H1 (cell line): Measurements from ENCODE around the gene LRRC9. TPM values are rescaled to one million over a fixed set of nuclear protein-coding genes. Genes with fewer than 3 reads are reported as not detected.

ENCODE experiments used
- CTCF ChIA-PET: fragments of 300-600 bp; sonication (Branson Sonifier 250); formaldehyde crosslinking; loops from one replicate; lab custom pipeline; 2021; ENCODE audit not compliant: partially characterized antibody; lab: Charles Lee
- POLR2A ChIA-PET: fragments of 300-600 bp; sonication (Branson Sonifier 250); formaldehyde crosslinking; loops from one replicate; lab custom pipeline; 2021; ENCODE audit warnings: inconsistent platforms; ENCODE audit not compliant: partially characterized antibody; lab: Charles Lee
- DNase-seq, 2 experiments: peaks; one replicate each; pipeline versions ENCODE4 v3.0.0 to v3.0.0-alpha.2; 2010 to 2022; ENCODE audit warnings: low spot score in 2 of 2, low read depth in 1 of 2, mixed read lengths in 1 of 2
- FAIRE-seq: peaks from 2 replicates; lab custom pipeline; 2011; peaks lifted over from hg19 to GRCh38; lab: Jason Lieb, UNC
- H2AFZ ChIP-seq: 2 replicates; pipeline ENCODE4 v1.8.1; 2012; ENCODE audit warnings: low read length, inconsistent platforms
- H2AK5ac ChIP-seq: 2 replicates; pipeline ENCODE4 v1.6.1; 2013; ENCODE audit warnings: low read depth, low read length
- H2BK120ac ChIP-seq: replicated peaks from 2 replicates; pipeline ENCODE3; 2013; ENCODE audit warnings: low read depth, low read length, inconsistent platforms
- H2BK12ac ChIP-seq: 2 replicates; pipeline ENCODE4 v1.6.1; 2013; ENCODE audit warnings: low read depth, low read length
- H2BK15ac ChIP-seq: 2 replicates; pipeline ENCODE4 v1.6.1; 2013; ENCODE audit warnings: low read length
- H2BK20ac ChIP-seq: 2 replicates; pipeline ENCODE4 v1.6.1; 2013; ENCODE audit warnings: low read length
- H2BK5ac ChIP-seq: 2 replicates; pipeline ENCODE4 v1.6.1; 2013; ENCODE audit warnings: low read depth, low read length
- H3K14ac ChIP-seq: 2 replicates; pipeline ENCODE4 v1.6.1; 2013; ENCODE audit warnings: inconsistent platforms; ENCODE audit not compliant: insufficient read length
- H3K18ac ChIP-seq: 2 replicates; pipeline ENCODE4 v1.6.1; 2013; ENCODE audit warnings: low read length; ENCODE audit errors: extremely low read depth
- H3K23ac ChIP-seq: 2 replicates; pipeline ENCODE4 v1.6.1; 2013; ENCODE audit warnings: inconsistent platforms; ENCODE audit not compliant: insufficient read length
- H3K23me2 ChIP-seq: 2 replicates; pipeline ENCODE4 v1.6.1; 2013; ENCODE audit warnings: low read depth, low read length
- H3K27ac ChIP-seq: 2 replicates; pipeline ENCODE4 v1.6.1; 2011; ENCODE audit warnings: low read depth, low read length, inconsistent platforms
- H3K27me3 ChIP-seq, 4 experiments: replicated peaks in 1 of 4; 1 replicate in 1 of 4; 2 replicates in 3 of 4; pipeline versions ENCODE4 v1.6.1 to v1.8.1; 2011 to 2013; ENCODE audit warnings: low read length in 3 of 4, mild to moderate bottlenecking in 3 of 4, inconsistent platforms in 2 of 4, mixed read lengths in 2 of 4, moderate library complexity in 1 of 4; ENCODE audit not compliant: control insufficient read depth in 3 of 4, insufficient read depth in 3 of 4; ENCODE audit errors: extremely low read depth in 1 of 4
- H3K36me3 ChIP-seq, 4 experiments: 2 replicates each; pipeline versions ENCODE4 v1.6.1 to v1.8.1; 2011 to 2013; ENCODE audit warnings: mild to moderate bottlenecking in 4 of 4, low read length in 3 of 4, moderate library complexity in 2 of 4, control low read depth in 1 of 4, inconsistent platforms in 1 of 4; ENCODE audit not compliant: insufficient read depth in 4 of 4, control insufficient read depth in 2 of 4
- H3K4ac ChIP-seq: replicated peaks from 2 replicates; pipeline ENCODE3; 2013; ENCODE audit warnings: low read length, low read depth, mixed read lengths, inconsistent platforms; ENCODE audit not compliant: insufficient read length
- H3K4me1 ChIP-seq, 4 experiments: replicated peaks in 1 of 4; 1 replicate in 1 of 4; 2 replicates in 3 of 4; pipeline versions ENCODE4 v1.6.1 to v1.8.1; 2011 to 2013; ENCODE audit warnings: low read length in 3 of 4, inconsistent platforms in 2 of 4, mixed read lengths in 1 of 4; ENCODE audit not compliant: insufficient read depth in 4 of 4, control insufficient read depth in 3 of 4
- H3K4me2 ChIP-seq, 2 experiments: 2 replicates each; pipeline versions ENCODE4 v1.6.1 to v1.8.1; 2011 to 2013; ENCODE audit warnings: low read depth in 2 of 2, low read length in 2 of 2, control low read depth in 1 of 2, inconsistent platforms in 1 of 2, mild to moderate bottlenecking in 1 of 2; ENCODE audit not compliant: insufficient read depth in 1 of 2
- H3K4me3 ChIP-seq, 4 experiments: fragments of 200-600, 300-600 bp in 1 of 4; sonication (generic), shearing (Covaris generic), sonication (Bioruptor Twin) in 1 of 4; 2 replicates each; pipeline versions ENCODE4 v1.5.1 to v1.8.1; 2011 to 2016; ENCODE audit warnings: low read length in 4 of 4, low read depth in 3 of 4, control low read depth in 2 of 4, inconsistent platforms in 2 of 4, mild to moderate bottlenecking in 2 of 4, mixed read lengths in 1 of 4, moderate library complexity in 1 of 4; ENCODE audit not compliant: insufficient read depth in 2 of 4; ENCODE audit errors: extremely low read depth in 1 of 4
- H3K56ac ChIP-seq: replicated peaks from 2 replicates; pipeline ENCODE3; 2013; ENCODE audit warnings: low read depth, mild to moderate bottlenecking, mixed read lengths, low read length, inconsistent platforms; ENCODE audit not compliant: insufficient read length
- H3K79me1 ChIP-seq: 2 replicates; pipeline ENCODE4 v1.6.1; 2013; ENCODE audit warnings: low read depth, low read length, control low read depth
- H3K79me2 ChIP-seq, 2 experiments: 2 replicates each; pipeline versions ENCODE4 v1.6.1 to v1.8.1; 2012 to 2013; ENCODE audit warnings: low read length in 2 of 2, mild to moderate bottlenecking in 2 of 2, inconsistent platforms in 1 of 2; ENCODE audit not compliant: insufficient read depth in 2 of 2, control insufficient read depth in 1 of 2
- H3K9ac ChIP-seq, 4 experiments: replicated peaks in 1 of 4; 1 replicate in 1 of 4; 2 replicates in 3 of 4; pipeline versions ENCODE4 v1.6.1 to v1.8.1; 2011 to 2013; ENCODE audit warnings: low read depth in 3 of 4, low read length in 3 of 4, control low read depth in 2 of 4, mild to moderate bottlenecking in 2 of 4, moderate library complexity in 2 of 4, inconsistent platforms in 1 of 4; ENCODE audit errors: extremely low read depth in 1 of 4
- H3K9me3 ChIP-seq, 2 experiments: 2 replicates each; pipeline versions ENCODE4 v1.6.1 to v1.8.1; 2012 to 2013; ENCODE audit warnings: mild to moderate bottlenecking in 2 of 2, moderate library complexity in 2 of 2, control low read depth in 1 of 2, inconsistent platforms in 1 of 2, low read depth in 1 of 2, low read length in 1 of 2, mixed read lengths in 1 of 2; ENCODE audit not compliant: insufficient read depth in 2 of 2
- H4K20me1 ChIP-seq, 2 experiments: replicated peaks in 1 of 2; 2 replicates each; pipeline versions ENCODE3 to v1.8.1; 2011 to 2013; ENCODE audit warnings: inconsistent platforms in 2 of 2, low read length in 2 of 2, mild to moderate bottlenecking in 1 of 2; ENCODE audit not compliant: insufficient read depth in 2 of 2, control insufficient read depth in 1 of 2
- H4K5ac ChIP-seq: 2 replicates; pipeline ENCODE4 v1.6.1; 2013; ENCODE audit warnings: low read length, low read depth, mixed read lengths, inconsistent platforms; ENCODE audit not compliant: insufficient read length
- H4K8ac ChIP-seq: 2 replicates; pipeline ENCODE4 v1.8.0; 2013; ENCODE audit warnings: mild to moderate bottlenecking, moderate library complexity, low read length, inconsistent platforms; ENCODE audit not compliant: insufficient read depth; ENCODE audit errors: extremely low read depth
- H4K91ac ChIP-seq: replicated peaks from 2 replicates; pipeline ENCODE3; 2013; ENCODE audit warnings: low read length, mixed read lengths, inconsistent platforms; ENCODE audit not compliant: insufficient read length
- BRCA1 ChIP-seq: IDR thresholded peaks from 2 replicates; pipeline ENCODE4 v1.6.1; 2012; ENCODE audit warnings: low read depth, low read length, improper control_type of control experiment
- CTBP2 ChIP-seq: IDR thresholded peaks from 2 replicates; pipeline ENCODE4 v1.7.0; 2011; ENCODE audit warnings: borderline replicate concordance, mild to moderate bottlenecking, moderate library complexity, mixed read lengths, low read length; ENCODE audit not compliant: insufficient read depth, insufficient read length
- EGR1 ChIP-seq: IDR thresholded peaks from 2 replicates; pipeline ENCODE4 v1.6.1; 2011; ENCODE audit warnings: low read depth, low read length, borderline replicate concordance
- EZH2 ChIP-seq: fragments of 200-600 bp; sonication (generic); IDR thresholded peaks from 2 replicates; pipeline ENCODE4 v1.7.1; 2012; ENCODE audit warnings: low read depth, mild to moderate bottlenecking, moderate library complexity, low read length, inconsistent platforms; ENCODE audit not compliant: severe bottlenecking
- FOSL1 ChIP-seq: IDR thresholded peaks from 2 replicates; pipeline ENCODE4 v1.6.1; 2011; ENCODE audit warnings: mild to moderate bottlenecking, low read depth, low read length, moderate library complexity; ENCODE audit not compliant: insufficient read depth
- GTF2F1 ChIP-seq: IDR thresholded peaks from 2 replicates; pipeline ENCODE4 v1.6.1; 2012; ENCODE audit warnings: low read depth, low read length, improper control_type of control experiment, borderline replicate concordance
- HDAC6 ChIP-seq: IDR thresholded peaks from one replicate; pipeline ENCODE4 v1.7.1; 2012; ENCODE audit warnings: low read depth, mild to moderate bottlenecking, inconsistent platforms, low read length, moderate library complexity
- KDM4A ChIP-seq: IDR thresholded peaks from one replicate; pipeline ENCODE4 v1.7.1; 2012; ENCODE audit warnings: low read depth, mild to moderate bottlenecking, moderate library complexity, low read length, inconsistent platforms; ENCODE audit not compliant: severe bottlenecking
- SIX5 ChIP-seq: IDR thresholded peaks from 2 replicates; pipeline ENCODE4 v1.6.1; 2011; ENCODE audit warnings: mild to moderate bottlenecking, low read depth, low read length
- TEAD4 ChIP-seq: IDR thresholded peaks from 2 replicates; pipeline ENCODE4 v1.6.1; 2012; ENCODE audit warnings: low read depth, low read length, inconsistent platforms, mixed read lengths
- WGBS, 2 experiments: shearing (Covaris generic) in 1 of 2; methylation state at CpG; one replicate each; pipeline versions ENCODE4 v1.1.6 to v1.1.7; 2013 to 2015; ENCODE audit warnings: low lambda C conversion rate in 2 of 2, mixed read lengths in 2 of 2, inconsistent platforms in 1 of 2, low coverage in 1 of 2, missing lambda C conversion rate in 1 of 2; ENCODE audit not compliant: insufficient replicate concordance in 2 of 2, insufficient coverage in 1 of 2, insufficient read length in 1 of 2; ENCODE audit errors: extremely low coverage in 1 of 2, missing lambda C conversion rate in 1 of 2; 5-methylcytosine and 5-hydroxymethylcytosine counted together
- polyA plus RNA-seq, 7 experiments: library from polyadenylated mRNA; depleted of rRNA in 3 of 7; stranded (reverse) in 5 of 7; unstranded in 2 of 7; fragments of >200 nt in 5 of 7; fragments of 200-250 nt in 2 of 7; gene quantifications; 1 replicate in 5 of 7; 2 replicates in 1 of 7; 4 replicates in 1 of 7; pipeline versions ENCODE4 v1.2.1 to v1.2.3, GENCODE V29; 2011 to 2013; ENCODE audit warnings: missing spikeins in 2 of 7, mixed read lengths in 2 of 7
- total RNA-seq: library from RNA; stranded (reverse); fragmentation: NEBNext Ultra II Directional; extraction: Animal tissue kit (Norgen Biotek cat#: 25700); gene quantifications from 2 replicates; pipeline ENCODE4 v1.2.1, GENCODE V29; 2021
- TF ChIP-seq, protein P1 (sequence below): IDR thresholded peaks from 2 replicates; pipeline ENCODE4 v1.6.1; 2012; ENCODE audit warnings: low read length, inconsistent platforms
- TF ChIP-seq, protein P2 (sequence below): IDR thresholded peaks from 2 replicates; pipeline ENCODE4 v1.6.1; 2011; ENCODE audit warnings: low read depth, mild to moderate bottlenecking, low read length; ENCODE audit not compliant: insufficient read depth

Gene LRRC9
- total and polyA plus RNA-seq, 2 of the 8 experiments (the other 6 are each of a cell fraction or from before 2014, with no cell fraction given) = 0.12 to 0.84 TPM

DNA sequence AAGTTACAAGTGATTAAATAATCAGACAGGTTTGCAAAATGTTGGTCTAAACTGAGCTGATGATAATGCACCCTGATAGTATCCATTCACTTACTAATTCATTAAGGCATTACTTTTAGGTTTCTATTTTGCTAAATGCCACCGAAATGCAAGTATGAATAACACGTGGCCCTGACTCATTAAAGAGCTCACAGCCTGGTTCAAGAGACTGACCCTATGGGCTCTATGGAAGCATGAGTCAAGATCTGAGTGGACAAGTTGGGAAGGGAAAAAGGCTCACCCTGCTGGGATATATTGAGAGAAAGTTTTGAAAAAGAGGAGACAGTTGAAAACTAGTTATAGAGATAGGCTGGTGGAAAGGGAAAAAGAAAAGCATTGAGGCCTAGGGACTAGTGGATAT, 14.8 kb upstream of the LRRC9 start:
- no peak for FAIRE-seq
- no peak overlapping the region for H3K14ac ChIP-seq

More for the DNA sequence above, 14.8 kb upstream of the LRRC9 start:
- Histone ChIP-seq H3K79me2 (no peaks in the 10 kb centered on the region), H3K4ac (no peak overlapping the region), H3K36me3 (no peaks in the 10 kb centered on the region), H3K23ac (no peak overlapping the region), H3K27ac (no peak overlapping the region), H2BK12ac (no peak overlapping the region), H4K5ac (no peak overlapping the region), H2BK5ac (no peak overlapping the region), H3K9ac (no peak overlapping the region), H4K20me1 (no peaks in the 10 kb centered on the region), H3K4me2 (no peak overlapping the region), H2BK20ac (no peak overlapping the region), H4K91ac (no peak overlapping the region), H4K8ac (no peak overlapping the region), H2BK15ac (no peak overlapping the region), H2AFZ (no peak overlapping the region), H2AK5ac (no peak overlapping the region), H3K4me3 (no peak overlapping the region), H3K23me2 (no peaks in the 10 kb centered on the region; the same call in 1 of the 2 replicates), H3K56ac (no peak overlapping the region), H3K9me3 (no peaks in the 10 kb centered on the region), H3K27me3 (no peaks in the 10 kb centered on the region), H2BK120ac (no peak overlapping the region), H3K79me1 (no peaks in the 10 kb centered on the region), H3K4me1 (no peaks in the 10 kb centered on the region), H3K18ac (no peak overlapping the region)
- POLR2A ChIA-PET = no interaction called here
- TF ChIP-seq HDAC6 (no peak), SIX5 (no peak), EZH2 (no peak), FOSL1 (no peak), KDM4A (no peak), GTF2F1 (no peak), TEAD4 (no peak), BRCA1 (no peak), CTBP2 (no peak), EGR1 (no peak)
- TF ChIP-seq, protein P1, sequence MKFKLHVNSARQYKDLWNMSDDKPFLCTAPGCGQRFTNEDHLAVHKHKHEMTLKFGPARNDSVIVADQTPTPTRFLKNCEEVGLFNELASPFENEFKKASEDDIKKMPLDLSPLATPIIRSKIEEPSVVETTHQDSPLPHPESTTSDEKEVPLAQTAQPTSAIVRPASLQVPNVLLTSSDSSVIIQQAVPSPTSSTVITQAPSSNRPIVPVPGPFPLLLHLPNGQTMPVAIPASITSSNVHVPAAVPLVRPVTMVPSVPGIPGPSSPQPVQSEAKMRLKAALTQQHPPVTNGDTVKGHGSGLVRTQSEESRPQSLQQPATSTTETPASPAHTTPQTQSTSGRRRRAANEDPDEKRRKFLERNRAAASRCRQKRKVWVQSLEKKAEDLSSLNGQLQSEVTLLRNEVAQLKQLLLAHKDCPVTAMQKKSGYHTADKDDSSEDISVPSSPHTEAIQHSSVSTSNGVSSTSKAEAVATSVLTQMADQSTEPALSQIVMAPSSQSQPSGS = no peak
- TF ChIP-seq, protein P2, sequence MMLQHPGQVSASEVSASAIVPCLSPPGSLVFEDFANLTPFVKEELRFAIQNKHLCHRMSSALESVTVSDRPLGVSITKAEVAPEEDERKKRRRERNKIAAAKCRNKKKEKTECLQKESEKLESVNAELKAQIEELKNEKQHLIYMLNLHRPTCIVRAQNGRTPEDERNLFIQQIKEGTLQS = no peak
- CTCF ChIA-PET = interaction anchor here (0.6 to 3.0 kb wide), 7 partner anchors 8 to 273 kb away, joined by 3 to 11 read pairs (median 4); no protein-coding TSS in a partner anchor
- 87% methylated on average over 2 of the region's 2 CpGs; no CpG with 5 or more reads in 1 of the 2 experiments for WGBS, 2 experiments
- no peak for DNase-seq
